ENCODE measurements around the gene HS6ST1.

DNA sequence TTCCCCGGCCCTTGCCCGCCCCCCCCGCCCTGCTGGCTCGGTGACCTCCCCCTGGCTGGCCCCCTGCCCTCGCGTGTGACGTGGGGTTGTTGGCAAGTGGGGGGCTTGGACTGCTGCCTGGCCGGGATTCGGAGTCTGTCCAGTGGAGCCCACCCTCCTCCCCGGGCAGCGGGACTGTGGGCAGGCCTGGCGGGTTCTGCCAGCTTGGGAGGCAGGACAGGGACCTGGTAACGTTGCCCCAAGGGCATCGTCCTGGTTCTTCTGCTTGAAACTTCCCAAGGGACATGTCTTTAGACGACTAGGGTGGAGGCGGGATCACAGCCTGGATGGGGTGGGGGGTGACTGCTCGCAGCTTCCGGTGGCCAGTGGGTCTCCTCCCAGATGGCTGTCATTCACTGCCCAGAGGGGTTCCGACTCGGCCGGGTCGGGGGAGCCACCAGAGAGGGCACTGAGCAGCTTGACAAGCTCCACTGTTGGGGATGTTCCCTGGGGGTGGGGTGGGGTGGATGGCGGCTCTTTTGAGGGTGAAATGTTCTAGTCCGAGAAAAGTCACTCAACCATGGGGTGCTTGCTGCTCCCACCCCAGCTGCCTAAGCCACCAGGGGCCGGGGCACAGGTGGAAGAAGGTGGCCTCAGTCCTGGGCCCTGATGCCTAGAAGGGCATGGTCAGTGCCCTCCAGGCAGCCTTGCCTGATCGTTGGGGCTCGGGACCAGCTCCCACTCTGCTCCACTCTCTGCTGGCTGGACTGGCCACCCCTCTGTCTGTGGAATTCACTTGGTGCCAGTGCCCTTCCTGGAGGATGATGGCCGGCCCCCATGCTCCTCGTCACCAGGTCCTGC lies 4.3 kb upstream of the HS6ST1 start:
- TF ChIP-seq, protein P1, sequence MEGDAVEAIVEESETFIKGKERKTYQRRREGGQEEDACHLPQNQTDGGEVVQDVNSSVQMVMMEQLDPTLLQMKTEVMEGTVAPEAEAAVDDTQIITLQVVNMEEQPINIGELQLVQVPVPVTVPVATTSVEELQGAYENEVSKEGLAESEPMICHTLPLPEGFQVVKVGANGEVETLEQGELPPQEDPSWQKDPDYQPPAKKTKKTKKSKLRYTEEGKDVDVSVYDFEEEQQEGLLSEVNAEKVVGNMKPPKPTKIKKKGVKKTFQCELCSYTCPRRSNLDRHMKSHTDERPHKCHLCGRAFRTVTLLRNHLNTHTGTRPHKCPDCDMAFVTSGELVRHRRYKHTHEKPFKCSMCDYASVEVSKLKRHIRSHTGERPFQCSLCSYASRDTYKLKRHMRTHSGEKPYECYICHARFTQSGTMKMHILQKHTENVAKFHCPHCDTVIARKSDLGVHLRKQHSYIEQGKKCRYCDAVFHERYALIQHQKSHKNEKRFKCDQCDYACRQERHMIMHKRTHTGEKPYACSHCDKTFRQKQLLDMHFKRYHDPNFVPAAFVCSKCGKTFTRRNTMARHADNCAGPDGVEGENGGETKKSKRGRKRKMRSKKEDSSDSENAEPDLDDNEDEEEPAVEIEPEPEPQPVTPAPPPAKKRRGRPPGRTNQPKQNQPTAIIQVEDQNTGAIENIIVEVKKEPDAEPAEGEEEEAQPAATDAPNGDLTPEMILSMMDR (conservative IDR thresholded peaks at IDR 0.05; ENCODE audit: low read depth, low read length): no peak
- TF ChIP-seq EZH2 (IDR thresholded peaks at IDR 0.05; ENCODE audit: low read length, unreplicated experiment) (no peak), EZH2phosphoT487 (IDR thresholded peaks at IDR 0.05; ENCODE audit: borderline replicate concordance, low read length) (no peak)

Measured in PC-3 (cell line).